Measurements from ENCODE around the gene LRRC74A. TPM values are rescaled to one million over a fixed set of nuclear protein-coding genes. Genes with fewer than 3 reads are reported as not detected.

Gene LRRC74A
- polyA plus RNA-seq, 1 experiment, result not detected

- TF ChIP-seq, protein P1, sequence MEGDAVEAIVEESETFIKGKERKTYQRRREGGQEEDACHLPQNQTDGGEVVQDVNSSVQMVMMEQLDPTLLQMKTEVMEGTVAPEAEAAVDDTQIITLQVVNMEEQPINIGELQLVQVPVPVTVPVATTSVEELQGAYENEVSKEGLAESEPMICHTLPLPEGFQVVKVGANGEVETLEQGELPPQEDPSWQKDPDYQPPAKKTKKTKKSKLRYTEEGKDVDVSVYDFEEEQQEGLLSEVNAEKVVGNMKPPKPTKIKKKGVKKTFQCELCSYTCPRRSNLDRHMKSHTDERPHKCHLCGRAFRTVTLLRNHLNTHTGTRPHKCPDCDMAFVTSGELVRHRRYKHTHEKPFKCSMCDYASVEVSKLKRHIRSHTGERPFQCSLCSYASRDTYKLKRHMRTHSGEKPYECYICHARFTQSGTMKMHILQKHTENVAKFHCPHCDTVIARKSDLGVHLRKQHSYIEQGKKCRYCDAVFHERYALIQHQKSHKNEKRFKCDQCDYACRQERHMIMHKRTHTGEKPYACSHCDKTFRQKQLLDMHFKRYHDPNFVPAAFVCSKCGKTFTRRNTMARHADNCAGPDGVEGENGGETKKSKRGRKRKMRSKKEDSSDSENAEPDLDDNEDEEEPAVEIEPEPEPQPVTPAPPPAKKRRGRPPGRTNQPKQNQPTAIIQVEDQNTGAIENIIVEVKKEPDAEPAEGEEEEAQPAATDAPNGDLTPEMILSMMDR (IDR thresholded peaks at IDR 0.05; ENCODE audit: low read depth, low read length), result no peak
- H3K27ac ChIP-seq (ENCODE audit: low read depth, low read length), result no peak overlapping the region
- H3K27me3 ChIP-seq (ENCODE audit: control insufficient read depth, insufficient read depth, low read length), result peaks cover 30% of the 10 kb centered on the region
- ChIA-PET CTCF (interaction anchor here (9.7 kb wide), 1 partner anchor 202 kb away, joined by 524 read pairs; no protein-coding TSS in a partner anchor), POLR2A (interaction anchor here (0.6 kb wide), 1 partner anchor 96 kb away, joined by 3 read pairs; no protein-coding TSS in a partner anchor)
- H3K9me3 ChIP-seq (ENCODE audit: control insufficient read depth, insufficient read depth, low read length), result no peaks in the 10 kb centered on the region
- no peak overlapping the region for H3K4me3 ChIP-seq (ENCODE audit: low read depth, low read length)
- DNase-seq (ENCODE audit: low read depth, low spot score), result no peak
Observed at GRCh38 chr14:76868454-76869170, 42.4 kb downstream of the LRRC74A start.

DNA sequence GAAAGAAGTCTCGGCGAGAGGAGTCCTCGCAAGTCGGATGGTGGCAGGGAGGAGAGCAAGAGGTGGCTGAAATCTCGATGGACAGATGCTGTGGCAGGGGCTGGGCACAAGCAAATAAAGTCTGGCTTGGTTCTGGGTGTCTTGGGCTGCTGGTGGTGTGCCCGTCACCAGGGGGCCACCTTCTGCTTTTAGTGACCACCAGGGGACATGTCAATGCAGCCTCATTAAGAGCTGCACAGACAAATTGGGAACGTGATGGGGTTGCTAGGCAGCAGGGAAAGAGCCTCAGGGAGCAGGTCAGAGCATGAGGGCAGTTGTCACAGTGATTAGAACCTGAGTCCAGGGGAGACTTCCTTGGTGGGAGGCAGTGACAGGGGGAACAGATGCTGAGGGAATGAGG lies 44.0 kb downstream of the LRRC74A start:
- TF ChIP-seq, protein P1 (IDR thresholded peaks at IDR 0.05; ENCODE audit: low read depth, low read length), result peak; percentile 26; the same call in 1 of the 2 replicates
- POLR2A ChIA-PET, result no interaction called here
- H3K9me3 ChIP-seq (ENCODE audit: control insufficient read depth, insufficient read depth, low read length), result no peaks in the 10 kb centered on the region; the same call in 1 of the 2 replicates
- DNase-seq (ENCODE audit: low read depth, low spot score), result no peak
- H3K27ac ChIP-seq (ENCODE audit: low read depth, low read length), result no peak overlapping the region
- no peak overlapping the region for H3K4me3 ChIP-seq (ENCODE audit: low read depth, low read length)
- CTCF ChIA-PET, result interaction anchor here (1.6 to 9.7 kb wide), 3 partner anchors 200 to 228 kb away, joined by 4 to 524 read pairs (median 300); partner anchors contain the start of gene CIPC
- H3K27me3 ChIP-seq (ENCODE audit: control insufficient read depth, insufficient read depth, low read length), result peaks cover 25% of the 10 kb centered on the region

GRCh38 chr14:76872796-76873432 lies 46.7 kb downstream of the LRRC74A start:
- Histone ChIP-seq H3K4me3 (ENCODE audit: low read depth, low read length) (no peak overlapping the region), H3K9me3 (ENCODE audit: control insufficient read depth, insufficient read depth, low read length) (peaks cover 5% of the 10 kb centered on the region), H3K27ac (ENCODE audit: low read depth, low read length) (no peak overlapping the region), H3K27me3 (ENCODE audit: control insufficient read depth, insufficient read depth, low read length) (peaks cover 20% of the 10 kb centered on the region)
- ChIA-PET POLR2A (interaction anchor here (1.7 kb wide), 1 partner anchor 197 kb away, joined by 3 read pairs; no protein-coding TSS in a partner anchor), CTCF (interaction anchor here (0.6 to 9.7 kb wide), 31 partner anchors 9 to 442 kb away, joined by 3 to 524 read pairs (median 4); partner anchors contain the start of gene CIPC)
- no peak for DNase-seq (ENCODE audit: low read depth, low spot score)
- TF ChIP-seq, protein P1 (IDR thresholded peaks at IDR 0.05; ENCODE audit: low read depth, low read length), result peak; percentile 85

GRCh38 chr14:76874734-76875133 lies 48.5 kb downstream of the LRRC74A start:
- ChIA-PET POLR2A (interaction anchor here (0.7 kb wide), 1 partner anchor 11 kb away, joined by 4 read pairs; no protein-coding TSS in a partner anchor), CTCF (interaction anchor here (0.8 to 9.7 kb wide), 19 partner anchors 8 to 441 kb away, joined by 3 to 524 read pairs (median 29); no protein-coding TSS in a partner anchor)

More at GRCh38 chr14:76874734-76875133, 48.5 kb downstream of the LRRC74A start:
- no peak for DNase-seq (ENCODE audit: low read depth, low spot score)
- no peak overlapping the region for H3K27ac ChIP-seq (ENCODE audit: low read depth, low read length)
- peaks cover 5% of the 10 kb centered on the region for H3K9me3 ChIP-seq (ENCODE audit: control insufficient read depth, insufficient read depth, low read length)
- H3K4me3 ChIP-seq (ENCODE audit: low read depth, low read length), result no peak overlapping the region
- TF ChIP-seq, protein P1 (IDR thresholded peaks at IDR 0.05; ENCODE audit: low read depth, low read length), result no peak
- H3K27me3 ChIP-seq (ENCODE audit: control insufficient read depth, insufficient read depth, low read length), result peaks cover 9% of the 10 kb centered on the region

All from AG04450 (cell line).